ENCODE data around the gene PRKCE. TPM values are rescaled to one million over a fixed set of nuclear protein-coding genes. Genes with fewer than 3 reads are reported as not detected.
"Not testable (repeated sequence)": the region's sequence is repeated elsewhere in the genome, so short reads cannot be mapped to it uniquely, and the experiment has no call there.

PRKCE gene
- total and polyA plus RNA-seq, 3 donors from 2014 or later, result 27.4 to 35.8 (median 33.1) TPM

- no peak for TF ChIP-seq CTCF (IDR thresholded peaks at IDR 0.05)
- no peak for TF ChIP-seq POLR2A (IDR thresholded peaks at IDR 0.05)
- Histone ChIP-seq H3K4me3 (no peak overlapping the region), H3K27ac (no peak overlapping the region), H3K27me3 (no peaks in the 10 kb centered on the region), H3K4me1 (no peaks in the 10 kb centered on the region), H3K9me3 (no peaks in the 10 kb centered on the region), H3K36me3 (ENCODE audit: low read depth, missing control alignments) (no peaks in the 10 kb centered on the region)
- DNase-seq, result no peak
- WGBS, 2 donors, result 76 to 81% methylated on average over 11 of the region's 11 CpGs
- intact Hi-C loops (cut with DNase I; ENCODE audit: low total_unique reads), result no loop called here
These were observed 206.5 kb downstream of the PRKCE start for GRCh38 chr2:45857867-45858520.

GRCh38 chr2:45858872-45859271 lies 207.4 kb downstream of the PRKCE start:
- H3K27ac ChIP-seq; H3K4me3 ChIP-seq; H3K9me3 ChIP-seq; H3K27me3 ChIP-seq; H3K4me1 ChIP-seq; DNase-seq; intact Hi-C loops (cut with DNase I; ENCODE audit: low total_unique reads); H3K36me3 ChIP-seq (ENCODE audit: low read depth, missing control alignments): not testable (repeated sequence)
- WGBS, 2 donors, result 85 to 93% methylated on average over 5 of the region's 5 CpGs

GRCh38 chr2:45859682-45860081 lies 208.2 kb downstream of the PRKCE start:
- intact Hi-C loops (cut with DNase I; ENCODE audit: low total_unique reads), result no loop called here
- Histone ChIP-seq H3K4me3 (no peak overlapping the region), H3K4me1 (peaks cover 5% of the 10 kb centered on the region)

GRCh38 chr2:45860136-45861121 lies 209.0 kb downstream of the PRKCE start:
- Histone ChIP-seq H3K4me1 (peaks cover 5% of the 10 kb centered on the region), H3K27me3 (no peaks in the 10 kb centered on the region), H3K9me3 (no peaks in the 10 kb centered on the region), H3K36me3 (ENCODE audit: low read depth, missing control alignments) (no peaks in the 10 kb centered on the region), H3K4me3 (no peak overlapping the region), H3K27ac (no peak overlapping the region)
- DNase-seq, result peak; percentile 46
- 17 to 29% methylated on average over 8 of the region's 8 CpGs for WGBS, 2 donors
- intact Hi-C loops (cut with DNase I; ENCODE audit: low total_unique reads), result no loop called here
- TF ChIP-seq CTCF (IDR thresholded peaks at IDR 0.05) (no peak), POLR2A (IDR thresholded peaks at IDR 0.05) (no peak)

More at GRCh38 chr2:45859682-45860081, 208.2 kb downstream of the PRKCE start:
- Histone ChIP-seq H3K36me3 (ENCODE audit: low read depth, missing control alignments) (no peaks in the 10 kb centered on the region), H3K9me3 (no peaks in the 10 kb centered on the region), H3K27me3 (no peaks in the 10 kb centered on the region), H3K27ac (no peak overlapping the region)
- WGBS, 2 donors, result 71 to 81% methylated on average over 1 of the region's 1 CpG
- TF ChIP-seq CTCF (IDR thresholded peaks at IDR 0.05) (no peak), POLR2A (IDR thresholded peaks at IDR 0.05) (no peak)
- DNase-seq, result no peak

GRCh38 chr2:45862843-45863242 lies 211.4 kb downstream of the PRKCE start:
- intact Hi-C loops (cut with DNase I; ENCODE audit: low total_unique reads), result no loop called here
- WGBS, 2 donors, result 73 to 95% methylated on average over 2 of the region's 2 CpGs
- H3K27me3 ChIP-seq, result no peaks in the 10 kb centered on the region
- no peak overlapping the region for H3K4me3 ChIP-seq
- DNase-seq, result no peak
- H3K4me1 ChIP-seq, result peaks cover 5% of the 10 kb centered on the region
- TF ChIP-seq POLR2A (IDR thresholded peaks at IDR 0.05), result no peak
- TF ChIP-seq CTCF (IDR thresholded peaks at IDR 0.05), result no peak
- H3K36me3 ChIP-seq (ENCODE audit: low read depth, missing control alignments), result no peaks in the 10 kb centered on the region
- H3K27ac ChIP-seq, result no peak overlapping the region
- no peaks in the 10 kb centered on the region for H3K9me3 ChIP-seq
